Limb (tissue), 2 donors: Measurements from ENCODE around the gene CD82.

ENCODE experiments used
- DNase-seq, 2 donors: peaks; one replicate each; pipeline ENCODE4 v3.0.0-alpha.2; 2016; ENCODE audit errors: extremely low spot score in 2 of 2

CD82 gene

GRCh38 chr11:44615913-44616791 is 50.7 kb downstream of the CD82 start:
- DNase-seq = no peak

- DNase-seq = peak in 1 of 2 donors; percentile 29
Observed at GRCh38 chr11:44617671-44618461, 52.4 kb downstream of the CD82 start.

- peak in 1 of 2 donors; percentile 29 for DNase-seq
Observed at GRCh38 chr11:44618561-44619425, 53.3 kb downstream of the CD82 start.

GRCh38 chr11:44620328-44620725 is 54.9 kb downstream of the CD82 start:
- peak in 1 of 2 donors; percentile 32 for DNase-seq

GRCh38 chr11:44621140-44621681 is 55.7 kb downstream of the CD82 start:
- DNase-seq = peak; percentile 53 to 90

GRCh38 chr11:44621784-44622183 is 56.3 kb downstream of the CD82 start:
- DNase-seq = no peak

GRCh38 chr11:44622190-44622650 is 56.8 kb downstream of the CD82 start:
- peak in 1 of 2 donors; percentile 28 for DNase-seq

- DNase-seq = peak in 1 of 2 donors; percentile 29
Observed at GRCh38 chr11:44622721-44623258, 57.3 kb downstream of the CD82 start.

GRCh38 chr11:44623341-44623730 is 57.9 kb downstream of the CD82 start:
- peak in 1 of 2 donors; percentile 32 for DNase-seq

- DNase-seq = peak in 1 of 2 donors; percentile 58
Observed at GRCh38 chr11:44623731-44624491, 58.4 kb downstream of the CD82 start.

GRCh38 chr11:44624761-44625221 is 59.3 kb downstream of the CD82 start:
- DNase-seq = no peak

- DNase-seq = peak in 1 of 2 donors; percentile 22
Observed at GRCh38 chr11:44625759-44626523, 60.5 kb downstream of the CD82 start.

GRCh38 chr11:44626645-44627044 is 61.2 kb downstream of the CD82 start:
- no peak for DNase-seq

- no peak for DNase-seq
Observed at GRCh38 chr11:44627165-44627789, 61.8 kb downstream of the CD82 start.

- peak; percentile 59 to 82 for DNase-seq
Observed at GRCh38 chr11:44627911-44628729, 62.7 kb downstream of the CD82 start.

GRCh38 chr11:44628730-44629700 is 63.6 kb downstream of the CD82 start:
- DNase-seq = peak in 1 of 2 donors; percentile 28
